ENCODE measurements around the gene LDLRAP1.
A peak's percentile ranks its signal among the peaks of the same experiment; 100 is the strongest.

Gene LDLRAP1

DNA sequence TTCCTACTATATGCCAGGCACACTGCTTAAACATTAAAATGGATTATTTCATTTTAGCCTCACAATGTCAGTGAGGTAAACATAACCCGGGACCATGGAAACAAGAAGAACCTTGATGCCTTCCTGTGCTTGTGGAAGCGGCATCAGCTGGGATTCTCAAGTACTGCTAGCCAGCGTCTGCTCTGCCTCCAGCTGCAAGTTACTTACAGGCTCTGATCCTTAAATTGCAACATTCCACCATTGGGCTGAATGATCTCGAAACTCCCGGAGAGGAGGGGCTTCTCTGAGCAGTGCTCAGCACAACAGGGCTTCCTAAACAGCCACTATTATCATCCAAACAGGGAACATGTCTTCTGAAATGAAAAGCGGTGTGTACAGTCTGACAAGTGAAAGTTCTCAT, 66.5 kb downstream of the LDLRAP1 start:
- DNase-seq (ENCODE audit: low spot score) = peak; percentile 7

- DNase-seq (ENCODE audit: low spot score) = no peak
Measured at GRCh38 chr1:25610822-25611630, 67.6 kb downstream of the LDLRAP1 start.

GRCh38 chr1:25611843-25612242, 68.4 kb downstream of the LDLRAP1 start:
- DNase-seq (ENCODE audit: low spot score) = no peak

DNA sequence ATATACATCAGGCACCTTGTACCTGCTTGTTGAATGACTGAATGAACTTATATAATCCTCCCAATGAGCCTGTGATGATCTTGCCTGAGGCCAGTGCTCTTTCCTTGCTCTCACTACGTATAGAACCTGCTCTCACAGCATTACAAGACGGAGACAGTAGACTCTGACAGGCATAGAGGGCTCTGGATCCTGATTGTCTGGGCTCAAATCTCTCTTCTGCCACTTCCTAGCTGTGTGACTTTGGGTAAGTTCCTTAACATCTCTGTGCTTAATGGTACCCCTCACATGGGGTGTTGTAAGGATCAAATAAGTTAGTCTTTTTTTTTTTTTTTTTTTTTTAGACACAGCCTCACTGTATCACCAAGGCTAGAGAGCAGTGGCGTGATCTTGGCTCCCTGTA, 69.0 kb downstream of the LDLRAP1 start:
- DNase-seq (ENCODE audit: low spot score) = no peak

GRCh38 chr1:25613091-25613490, 69.7 kb downstream of the LDLRAP1 start:
- DNase-seq (ENCODE audit: low spot score) = no peak

DNA sequence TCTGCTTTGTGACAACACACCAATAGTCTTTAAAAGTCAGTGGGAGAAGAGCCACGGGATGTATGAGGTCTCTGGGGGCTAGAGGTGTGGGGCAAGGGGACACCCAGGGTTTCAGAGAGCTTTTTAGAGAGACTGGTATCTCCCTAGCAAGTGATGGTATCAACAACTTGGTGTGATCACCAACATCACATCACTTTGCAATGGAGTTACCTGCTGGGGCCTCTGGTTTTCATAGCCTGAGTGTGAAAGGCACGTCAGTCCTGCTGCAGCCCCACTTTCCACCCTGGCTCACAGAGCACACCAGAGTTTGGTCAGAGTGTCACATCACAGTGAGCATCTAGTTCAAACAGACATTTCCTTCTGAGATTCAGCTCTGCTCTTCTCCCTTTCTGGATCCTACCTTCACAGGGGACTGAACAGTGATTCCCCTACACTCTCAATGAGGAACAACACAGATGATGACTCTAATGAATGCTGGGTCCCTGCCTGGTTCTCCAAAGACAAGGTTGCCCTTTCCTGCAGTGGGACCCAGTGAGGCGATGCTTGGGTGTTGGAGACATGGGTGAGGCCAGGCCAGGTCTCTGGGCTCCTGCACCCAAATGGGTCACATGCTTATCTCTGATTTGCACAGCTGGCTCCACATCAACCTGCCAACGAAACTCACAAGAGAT, 71.2 kb downstream of the LDLRAP1 start:
- DNase-seq (ENCODE audit: low spot score) = no peak

GRCh38 chr1:25615172-25615541, 71.8 kb downstream of the LDLRAP1 start:
- DNase-seq (ENCODE audit: low spot score) = no peak

- no peak for DNase-seq (ENCODE audit: low spot score)
Measured at GRCh38 chr1:25615563-25616094, 72.2 kb downstream of the LDLRAP1 start.

- DNase-seq (ENCODE audit: low spot score) = peak; percentile 97
Measured at GRCh38 chr1:25616095-25616986, 72.9 kb downstream of the LDLRAP1 start, which contains the start of gene MAN1C1. MAN1C1 (plus strand) TSS chr1:25616791; CDS start chr1:25617798, 1,007 bp downstream.

DNA sequence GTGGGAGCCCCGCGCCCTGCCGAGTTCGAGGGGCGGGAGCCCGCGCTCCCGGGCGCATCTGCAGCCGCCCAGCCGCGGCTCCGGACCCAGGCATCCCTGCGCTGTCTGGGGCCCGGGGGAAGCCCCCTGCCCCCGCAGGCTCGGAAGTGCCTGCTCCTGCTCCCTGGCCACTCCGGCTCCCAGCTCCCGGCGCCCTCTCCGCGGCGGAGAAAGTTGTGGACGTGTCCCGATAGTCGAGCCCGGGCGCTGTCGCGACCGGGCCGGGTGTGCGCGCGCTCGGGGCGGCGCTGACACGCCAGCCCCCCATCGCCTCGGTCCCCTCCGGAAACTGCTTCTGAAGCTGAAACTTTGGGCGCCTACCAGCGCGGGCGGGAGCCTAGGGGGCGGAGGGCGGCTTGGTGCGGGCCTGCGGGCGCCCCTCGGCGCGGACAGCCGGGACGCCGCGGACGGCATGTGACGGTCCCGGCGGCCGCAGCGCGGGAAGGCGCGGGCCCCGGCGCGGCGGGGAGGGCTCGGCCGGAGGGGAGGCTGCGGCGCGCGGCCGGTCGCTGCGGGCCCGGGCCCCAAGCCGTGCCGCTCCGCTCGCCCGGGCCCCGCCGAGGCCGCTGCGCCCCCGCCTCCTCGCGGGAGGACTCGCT, 73.7 kb downstream of the LDLRAP1 start:
- peak; percentile 55 for DNase-seq (ENCODE audit: low spot score)

GRCh38 chr1:25617625-25618432, 74.4 kb downstream of the LDLRAP1 start:
- no peak for DNase-seq (ENCODE audit: low spot score)

DNA sequence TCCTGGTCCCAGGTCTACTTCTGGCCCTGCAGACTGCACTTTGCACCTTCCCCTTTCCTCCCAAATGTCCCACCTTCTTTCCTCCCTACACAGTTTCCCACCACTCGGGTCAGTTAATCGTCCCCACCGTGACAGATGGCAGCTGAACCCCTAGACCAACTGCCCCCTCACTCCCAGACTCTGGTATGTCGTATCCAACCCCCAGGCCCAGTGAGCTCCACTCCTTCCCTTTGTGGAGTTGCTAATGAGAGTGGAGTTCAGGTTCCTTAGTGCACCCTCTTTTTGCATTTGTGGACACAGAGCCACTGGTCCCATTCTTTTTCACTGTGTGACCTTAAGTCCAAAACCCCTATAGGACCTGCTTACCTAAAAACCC, 75.0 kb downstream of the LDLRAP1 start:
- DNase-seq (ENCODE audit: low spot score) = no peak
